Brain microvascular endothelial cell (primary cell): ENCODE measurements around the gene MARK3.

Experiments
- DNase-seq: peaks from one replicate; pipeline ENCODE4 v3.0.0-alpha.2; 2020
- H3K27ac ChIP-seq: fragments of 250-450 bp; sonication (Bioruptor Pico); 2 replicates; pipeline ENCODE4 v1.5.1; 2020; ENCODE audit warnings: mild to moderate bottlenecking, moderate library complexity
- H3K27me3 ChIP-seq: fragments of 250-450 bp; sonication (Bioruptor Pico); replicated peaks from 2 replicates; pipeline ENCODE4 v1.5.1; 2020; ENCODE audit warnings: mild to moderate bottlenecking
- H3K36me3 ChIP-seq: fragments of 250-450 bp; sonication (Bioruptor Pico); replicated peaks from 2 replicates; pipeline ENCODE4 v1.5.1; 2020; ENCODE audit warnings: mild to moderate bottlenecking
- H3K4me3 ChIP-seq: 2 replicates; pipeline ENCODE4 v1.5.1; 2011; ENCODE audit warnings: low read depth, mild to moderate bottlenecking, control low read depth, low read length, moderate library complexity
- in situ Hi-C: cut with HindIII; loops from 2 replicates; pipeline ENCODE4 v1.10.0; 2017; ENCODE audit warnings: low sequenced_read_pairs, low pct_ligation_motif_present
- TF ChIP-seq, protein P1 (sequence below): IDR thresholded peaks from 2 replicates; pipeline ENCODE4 v1.5.1; 2011; ENCODE audit warnings: low read depth, mild to moderate bottlenecking, moderate library complexity, low read length, control low read depth, inconsistent platforms; ENCODE audit errors: missing control alignments

Gene MARK3

DNA sequence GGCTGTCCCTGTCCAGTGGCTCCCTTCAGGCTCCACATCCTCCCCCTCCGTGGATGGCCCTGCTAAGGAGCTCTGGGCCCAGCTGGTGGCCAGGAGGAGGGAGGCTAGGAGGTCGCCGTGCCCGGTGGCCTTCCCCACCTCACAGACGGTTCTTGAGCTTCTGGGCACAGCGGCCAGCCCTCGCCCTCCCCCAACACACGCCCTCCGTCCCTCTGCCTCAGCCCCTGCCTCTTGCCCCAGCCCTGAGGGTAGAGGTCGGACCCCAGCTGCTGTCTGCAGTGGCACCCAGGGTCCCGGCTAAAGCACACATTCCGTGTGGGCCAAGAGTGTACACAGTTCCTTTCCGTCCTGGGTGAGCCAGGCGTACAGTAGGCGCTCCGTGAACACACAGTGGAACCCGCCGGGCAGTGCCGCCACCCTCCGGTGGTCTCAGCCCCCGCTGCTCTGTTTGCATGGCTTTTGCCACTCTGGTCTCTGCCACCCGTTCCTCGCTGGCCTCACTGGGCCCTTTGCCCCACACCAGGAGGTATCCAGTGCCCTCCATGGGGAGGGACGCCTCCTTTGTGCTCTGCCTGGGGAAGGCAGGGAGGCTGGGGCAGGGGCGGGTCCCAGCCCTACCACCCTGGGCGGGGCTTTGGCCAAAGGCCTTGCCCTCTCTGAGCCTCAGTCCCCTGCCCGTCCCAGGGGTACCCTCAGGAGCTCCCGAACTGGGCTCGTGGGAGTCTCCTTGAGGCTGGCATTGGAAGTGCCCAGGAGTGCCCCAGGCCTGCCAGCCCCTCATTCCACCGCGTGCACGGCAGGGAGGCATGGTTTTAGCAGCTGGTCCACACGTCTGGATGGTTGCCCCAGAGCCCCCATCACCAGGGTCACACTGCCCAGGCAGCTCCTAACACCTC, 156.7 kb downstream of the MARK3 start:
- TF ChIP-seq, protein P1, sequence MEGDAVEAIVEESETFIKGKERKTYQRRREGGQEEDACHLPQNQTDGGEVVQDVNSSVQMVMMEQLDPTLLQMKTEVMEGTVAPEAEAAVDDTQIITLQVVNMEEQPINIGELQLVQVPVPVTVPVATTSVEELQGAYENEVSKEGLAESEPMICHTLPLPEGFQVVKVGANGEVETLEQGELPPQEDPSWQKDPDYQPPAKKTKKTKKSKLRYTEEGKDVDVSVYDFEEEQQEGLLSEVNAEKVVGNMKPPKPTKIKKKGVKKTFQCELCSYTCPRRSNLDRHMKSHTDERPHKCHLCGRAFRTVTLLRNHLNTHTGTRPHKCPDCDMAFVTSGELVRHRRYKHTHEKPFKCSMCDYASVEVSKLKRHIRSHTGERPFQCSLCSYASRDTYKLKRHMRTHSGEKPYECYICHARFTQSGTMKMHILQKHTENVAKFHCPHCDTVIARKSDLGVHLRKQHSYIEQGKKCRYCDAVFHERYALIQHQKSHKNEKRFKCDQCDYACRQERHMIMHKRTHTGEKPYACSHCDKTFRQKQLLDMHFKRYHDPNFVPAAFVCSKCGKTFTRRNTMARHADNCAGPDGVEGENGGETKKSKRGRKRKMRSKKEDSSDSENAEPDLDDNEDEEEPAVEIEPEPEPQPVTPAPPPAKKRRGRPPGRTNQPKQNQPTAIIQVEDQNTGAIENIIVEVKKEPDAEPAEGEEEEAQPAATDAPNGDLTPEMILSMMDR: no peak
- no peak overlapping the region for H3K27ac ChIP-seq
- no peaks in the 10 kb centered on the region for H3K27me3 ChIP-seq
- in situ Hi-C loops: no loop called here
- no peak overlapping the region for H3K4me3 ChIP-seq
- DNase-seq: no peak
- no peaks in the 10 kb centered on the region for H3K36me3 ChIP-seq

DNA sequence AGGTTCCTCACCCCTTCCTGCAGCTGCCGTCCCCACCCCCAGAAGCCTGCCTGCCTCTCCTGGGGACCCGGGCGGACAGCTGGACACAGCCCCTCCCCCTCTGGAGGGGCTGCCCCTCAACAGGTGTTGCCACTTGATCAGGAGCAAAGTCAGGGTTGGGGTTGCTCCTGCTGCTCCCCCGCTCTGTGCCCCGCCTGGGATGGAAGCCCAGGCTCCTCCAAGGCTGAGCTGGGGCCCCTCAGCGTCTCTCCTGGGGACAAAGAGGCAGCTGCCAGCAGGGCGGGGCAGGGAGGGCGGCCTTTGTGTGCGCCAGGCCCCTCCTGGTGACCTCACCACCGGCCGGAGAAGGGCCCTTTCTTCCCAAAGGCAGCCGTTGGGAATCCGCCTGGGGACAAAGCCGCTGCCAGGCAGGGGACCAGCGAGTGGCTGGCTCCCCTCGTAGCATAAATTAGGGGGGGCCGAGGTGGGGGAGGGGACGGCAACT, 157.4 kb downstream of the MARK3 start:
- no peaks in the 10 kb centered on the region for H3K36me3 ChIP-seq
- no peak for DNase-seq
- in situ Hi-C loops: no loop called here
- no peak overlapping the region for H3K4me3 ChIP-seq
- TF ChIP-seq, protein P1: no peak
- no peaks in the 10 kb centered on the region for H3K27me3 ChIP-seq
- H3K27ac ChIP-seq: no peak overlapping the region

DNA sequence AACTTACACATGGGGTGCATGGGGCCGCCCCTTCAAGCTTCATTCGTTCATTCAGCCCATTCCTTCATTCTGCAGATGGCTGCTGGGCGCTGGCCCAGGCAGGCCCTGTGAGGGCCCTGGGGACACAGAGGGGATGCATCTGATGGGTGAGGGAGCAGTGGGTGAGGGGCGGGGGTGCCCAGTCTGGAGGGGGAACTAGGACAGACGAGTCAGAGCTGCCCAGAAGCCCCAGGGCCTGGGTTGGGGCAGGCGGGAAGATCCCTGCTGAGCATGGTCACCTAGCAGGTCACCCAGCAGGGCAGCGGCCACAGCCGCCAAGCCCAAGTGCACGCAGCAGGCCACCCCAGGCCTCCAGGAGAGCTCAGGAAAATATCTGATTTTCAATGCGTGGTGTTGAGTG, 157.9 kb downstream of the MARK3 start:
- TF ChIP-seq, protein P1: no peak
- in situ Hi-C loops: no loop called here
- DNase-seq: no peak
- Histone ChIP-seq H3K27ac (no peak overlapping the region), H3K36me3 (no peaks in the 10 kb centered on the region), H3K4me3 (no peak overlapping the region), H3K27me3 (no peaks in the 10 kb centered on the region)

DNA sequence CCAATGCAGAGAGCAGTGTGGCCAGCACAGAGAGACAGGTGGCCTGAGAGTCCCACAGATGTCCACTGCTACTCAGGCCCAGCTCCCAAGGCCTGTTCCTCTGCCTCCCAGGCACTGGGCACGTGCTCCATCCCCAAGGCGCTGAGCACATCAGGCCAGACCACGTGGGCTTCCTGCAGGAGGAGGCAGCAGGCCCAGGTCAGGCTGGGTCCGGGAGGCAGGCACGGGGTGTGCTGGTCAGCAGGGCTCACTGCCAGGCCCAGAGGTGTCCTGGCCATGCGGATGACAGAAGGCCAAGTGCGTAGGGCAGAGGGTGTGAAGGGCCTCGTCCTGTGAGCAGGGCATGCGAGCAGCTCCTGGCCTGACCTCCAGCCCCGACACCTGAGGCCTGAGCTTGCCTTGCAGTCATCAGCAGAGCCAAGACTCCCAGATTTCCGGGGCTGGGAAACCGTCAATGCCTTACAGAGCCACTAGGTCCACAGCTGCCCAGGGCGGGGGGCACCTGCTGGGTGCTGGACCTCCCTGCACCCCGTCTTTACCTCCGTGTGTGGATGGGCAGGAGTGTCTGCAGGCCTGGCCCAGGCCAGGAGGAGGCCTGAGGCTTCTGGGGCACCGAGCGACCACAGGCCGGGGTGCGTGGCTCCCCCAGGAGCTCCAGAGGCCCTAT, 158.6 kb downstream of the MARK3 start:
- in situ Hi-C loops: no loop called here
- H3K36me3 ChIP-seq: no peaks in the 10 kb centered on the region
- no peak overlapping the region for H3K4me3 ChIP-seq
- TF ChIP-seq, protein P1: no peak
- H3K27ac ChIP-seq: no peak overlapping the region
- DNase-seq: no peak
- no peaks in the 10 kb centered on the region for H3K27me3 ChIP-seq

DNA sequence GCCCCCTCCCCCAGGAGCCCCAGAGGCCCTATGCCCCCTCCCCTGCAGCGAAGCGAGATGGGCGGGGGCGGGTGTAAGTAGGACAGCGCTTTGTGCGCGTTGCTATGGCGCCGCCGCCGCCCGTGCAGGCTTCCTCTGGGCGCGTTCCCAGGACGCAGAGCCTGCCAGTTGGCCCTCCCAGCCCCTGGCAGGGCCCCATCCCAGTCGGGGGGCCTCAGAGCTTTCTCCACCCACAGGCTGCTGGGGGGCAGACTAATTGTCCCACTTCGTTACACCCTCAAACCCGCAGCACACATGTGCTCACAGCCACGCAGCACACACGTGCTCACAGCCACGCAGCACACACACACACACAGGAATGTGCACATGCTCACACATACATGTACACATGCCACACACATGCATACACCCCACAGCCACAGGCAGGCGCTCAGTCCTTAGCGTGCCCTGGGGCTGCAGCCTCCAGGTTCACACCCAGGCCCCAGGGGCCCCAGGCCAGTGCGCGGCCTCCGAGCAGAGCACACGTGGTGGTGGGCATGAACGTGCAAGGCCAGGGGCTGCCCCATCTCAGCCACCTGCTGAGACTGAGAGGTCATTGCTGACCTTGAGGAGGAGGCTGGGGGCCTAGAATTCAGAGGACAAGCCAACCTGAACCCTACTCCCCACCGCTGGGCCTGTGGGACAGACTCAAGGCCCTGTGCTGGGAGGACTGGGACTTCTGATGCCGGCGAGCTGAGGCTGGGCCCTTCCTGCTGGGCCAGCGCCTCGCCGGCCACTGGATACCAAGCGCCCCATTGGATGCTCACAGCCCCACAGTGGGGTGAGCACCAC, 159.4 kb downstream of the MARK3 start:
- TF ChIP-seq, protein P1: no peak
- H3K36me3 ChIP-seq: no peaks in the 10 kb centered on the region
- H3K27ac ChIP-seq: no peak overlapping the region
- no peaks in the 10 kb centered on the region for H3K27me3 ChIP-seq
- in situ Hi-C loops: no loop called here
- DNase-seq: no peak
- H3K4me3 ChIP-seq: no peak overlapping the region
